HG02885 (cell line): ENCODE data around the gene TPM4.
"Not testable (repeated sequence)": the region's sequence is repeated elsewhere in the genome, so short reads cannot be mapped to it uniquely, and the experiment has no call there.

Source experiments
- ATAC-seq: cut with Tn5 transposase; IDR thresholded peaks from one replicate; pipeline ENCODE4 v1.9.1; 2021; ENCODE audit warnings: mild to moderate bottlenecking; ENCODE audit not compliant: unreplicated experiment, poor library complexity

TPM4 gene

GRCh38 chr19:16091546-16092475 is 15.5 kb downstream of the TPM4 start:
- no peak for ATAC-seq

GRCh38 chr19:16094360-16095070 is 18.2 kb downstream of the TPM4 start:
- ATAC-seq = no peak

- no peak for ATAC-seq
These were observed 18.8 kb downstream of the TPM4 start for GRCh38 chr19:16095071-16095571.

GRCh38 chr19:16096280-16096855 is 20.1 kb downstream of the TPM4 start:
- no peak for ATAC-seq

- ATAC-seq = no peak
These were observed 22.1 kb downstream of the TPM4 start for GRCh38 chr19:16098416-16098768.

GRCh38 chr19:16098821-16099220 is 22.5 kb downstream of the TPM4 start:
- ATAC-seq = no peak

- ATAC-seq = not testable (repeated sequence)
These were observed 23.1 kb downstream of the TPM4 start for GRCh38 chr19:16099314-16099965.

GRCh38 chr19:16100524-16100923 is 24.2 kb downstream of the TPM4 start:
- ATAC-seq = no peak

GRCh38 chr19:16104722-16105121 is 28.4 kb downstream of the TPM4 start:
- no peak for ATAC-seq

GRCh38 chr19:16106121-16106520 is 29.8 kb downstream of the TPM4 start:
- ATAC-seq = no peak

- ATAC-seq = peak; percentile 86
These were observed 35.0 kb downstream of the TPM4 start, which contains the start of gene RAB8A for GRCh38 chr19:16111160-16111908. Gene RAB8A, plus strand, starts transcription at chr19:16111889. Its CDS starts 13 bp downstream, at chr19:16111902.

- no peak for ATAC-seq
These were observed 35.8 kb downstream of the TPM4 start for GRCh38 chr19:16111909-16112752.

GRCh38 chr19:16112778-16113177 is 36.5 kb downstream of the TPM4 start:
- no peak for ATAC-seq

GRCh38 chr19:16113727-16114126 is 37.4 kb downstream of the TPM4 start:
- ATAC-seq = no peak

- no peak for ATAC-seq
These were observed 39.2 kb downstream of the TPM4 start for GRCh38 chr19:16115301-16116039.

GRCh38 chr19:16116067-16116466 is 39.8 kb downstream of the TPM4 start:
- ATAC-seq = no peak

GRCh38 chr19:16117594-16118033 is 41.3 kb downstream of the TPM4 start:
- ATAC-seq = peak; percentile 29

GRCh38 chr19:16118489-16119033 is 42.3 kb downstream of the TPM4 start:
- ATAC-seq = peak; percentile 80
